GM18520 (cell line): ENCODE measurements around the gene LRP5.
"Not testable (repeated sequence)": the region's sequence is repeated elsewhere in the genome, so short reads cannot be mapped to it uniquely, and the experiment has no call there.

Experiments
- ATAC-seq: cut with Tn5 transposase; IDR thresholded peaks from one replicate; pipeline ENCODE4 v1.9.1; 2021; ENCODE audit not compliant: unreplicated experiment

Gene LRP5

DNA sequence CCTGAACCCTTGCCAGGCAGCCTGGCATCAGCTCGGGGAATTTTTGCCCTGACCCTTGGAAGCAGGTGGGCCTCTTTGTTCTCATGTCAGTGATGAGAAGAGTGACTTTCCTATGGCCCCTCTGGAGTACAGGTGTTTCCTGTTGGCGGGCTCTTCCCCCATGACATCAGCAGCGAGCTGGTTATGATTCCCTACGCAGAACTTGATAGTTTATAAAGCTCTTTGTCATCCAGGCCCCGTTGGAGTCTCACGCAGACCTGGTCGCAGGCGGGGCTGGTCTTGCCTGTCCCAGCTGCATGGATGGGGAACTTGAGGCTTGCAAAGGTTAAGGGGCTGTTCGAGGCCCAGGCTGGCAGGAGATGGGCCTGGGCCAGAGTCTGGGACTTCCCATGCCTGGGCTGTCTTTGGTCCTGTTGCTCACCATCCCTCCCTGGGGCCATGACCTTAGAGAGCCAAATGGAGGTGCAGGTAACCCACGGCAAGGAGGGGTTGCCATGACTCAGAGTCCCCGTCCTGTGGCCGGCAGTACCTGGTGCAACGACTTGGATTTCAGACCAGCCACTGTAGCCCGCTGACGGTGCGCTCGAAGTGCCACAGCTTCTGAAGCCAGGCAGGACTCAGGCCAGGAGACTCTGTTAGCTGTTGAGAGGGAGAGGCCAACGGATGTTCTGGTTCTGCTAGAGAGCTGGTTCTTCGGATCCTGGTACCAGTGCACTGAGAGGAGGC lies 102.3 kb downstream of the LRP5 start:
- ATAC-seq, result no peak

GRCh38 chr11:68416070-68416578 lies 103.7 kb downstream of the LRP5 start:
- no peak for ATAC-seq

GRCh38 chr11:68418648-68419047 lies 106.3 kb downstream of the LRP5 start:
- ATAC-seq, result no peak

GRCh38 chr11:68420171-68420570 lies 107.8 kb downstream of the LRP5 start:
- no peak for ATAC-seq

DNA sequence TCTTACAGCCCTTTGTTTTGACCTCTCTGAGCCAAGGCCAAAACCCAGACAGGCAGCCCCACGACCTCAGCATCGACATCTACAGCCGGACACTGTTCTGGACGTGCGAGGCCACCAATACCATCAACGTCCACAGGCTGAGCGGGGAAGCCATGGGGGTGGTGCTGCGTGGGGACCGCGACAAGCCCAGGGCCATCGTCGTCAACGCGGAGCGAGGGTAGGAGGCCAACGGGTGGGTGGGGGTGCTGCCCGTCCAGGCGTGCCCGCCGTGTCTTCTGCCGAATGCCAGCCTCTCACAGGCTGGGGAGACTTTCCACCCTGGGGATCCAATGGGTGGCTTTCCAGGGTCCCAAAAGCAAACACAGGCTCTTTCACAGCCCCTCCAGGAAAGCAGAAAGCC lies 111.1 kb downstream of the LRP5 start:
- no peak for ATAC-seq

- ATAC-seq, result no peak
These were observed 111.8 kb downstream of the LRP5 start for GRCh38 chr11:68424101-68424632.

- no peak for ATAC-seq
These were observed 112.8 kb downstream of the LRP5 start for GRCh38 chr11:68424981-68425865.

GRCh38 chr11:68425866-68426380 lies 113.5 kb downstream of the LRP5 start:
- ATAC-seq, result no peak

- no peak for ATAC-seq
These were observed 117.3 kb downstream of the LRP5 start for GRCh38 chr11:68429661-68430060.

DNA sequence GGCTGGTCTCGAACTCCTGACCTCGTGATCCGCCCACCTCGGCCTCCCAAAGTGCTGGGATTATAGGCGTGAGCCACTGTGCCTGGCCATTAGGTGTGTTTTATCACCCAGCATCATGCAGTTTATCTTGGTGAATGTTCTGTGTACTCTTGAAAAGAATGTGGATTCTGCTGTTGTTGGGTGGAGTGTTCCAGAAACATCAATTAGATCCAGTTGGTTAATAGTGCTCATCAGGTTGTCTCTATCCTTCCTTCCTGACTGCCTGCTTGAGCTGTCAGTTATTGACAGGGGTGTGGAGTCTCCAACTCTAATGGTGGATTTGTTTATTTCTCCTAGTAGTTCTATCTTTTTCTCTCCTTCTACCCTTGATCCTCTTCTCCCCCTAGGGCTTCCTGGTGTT lies 118.0 kb downstream of the LRP5 start:
- no peak for ATAC-seq

DNA sequence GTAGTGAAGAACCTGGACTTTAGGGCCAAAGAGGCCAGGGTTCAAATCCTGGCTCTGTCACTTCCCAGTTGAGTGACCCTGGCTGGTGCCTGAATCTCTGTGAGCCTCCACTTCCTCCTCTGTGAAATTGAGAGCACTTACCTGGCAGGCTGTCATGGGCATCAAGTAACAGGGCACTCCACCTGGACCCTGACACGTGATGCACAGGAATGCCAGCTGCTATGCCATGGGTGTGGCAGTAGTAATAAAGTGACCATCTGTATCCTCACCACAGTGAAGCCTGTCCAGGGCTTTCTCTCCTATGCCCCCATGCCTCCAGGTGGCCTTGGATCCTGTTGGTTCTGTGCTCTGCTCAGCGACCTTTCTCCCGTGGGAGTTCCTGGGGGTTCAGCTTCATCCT lies 118.4 kb downstream of the LRP5 start:
- ATAC-seq, result no peak

DNA sequence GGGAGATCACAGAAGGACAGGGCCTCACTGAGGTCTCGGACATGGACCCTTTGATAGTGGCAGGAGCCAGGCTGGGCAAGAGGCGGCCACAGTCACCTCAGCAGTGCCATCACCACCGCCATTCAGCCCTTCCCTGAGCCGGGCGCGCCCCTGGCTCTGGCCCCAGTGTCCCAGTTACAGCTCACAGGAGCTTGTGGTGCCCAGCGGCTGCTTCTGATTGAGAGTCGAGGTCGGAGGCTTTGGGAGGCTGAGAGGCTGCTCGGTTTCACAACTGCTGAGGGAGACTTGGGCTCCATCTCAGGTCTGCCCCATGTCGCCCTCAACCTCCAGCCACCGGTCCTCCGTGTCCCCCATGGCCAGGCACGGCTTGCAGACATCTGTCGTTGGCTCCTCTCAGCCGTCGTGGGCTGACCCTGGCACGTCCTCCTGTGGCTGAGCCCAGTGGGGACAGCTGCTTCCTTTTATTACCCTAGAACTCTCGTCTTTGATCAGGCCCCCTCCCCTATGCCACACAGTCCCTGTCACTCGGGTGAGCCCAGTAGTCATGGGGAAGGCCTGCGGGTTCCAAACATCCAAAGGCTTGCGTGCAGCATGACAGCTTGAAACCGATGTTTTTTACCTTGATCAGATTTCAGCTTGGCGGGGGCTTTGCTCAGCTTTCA lies 119.7 kb downstream of the LRP5 start:
- no peak for ATAC-seq

DNA sequence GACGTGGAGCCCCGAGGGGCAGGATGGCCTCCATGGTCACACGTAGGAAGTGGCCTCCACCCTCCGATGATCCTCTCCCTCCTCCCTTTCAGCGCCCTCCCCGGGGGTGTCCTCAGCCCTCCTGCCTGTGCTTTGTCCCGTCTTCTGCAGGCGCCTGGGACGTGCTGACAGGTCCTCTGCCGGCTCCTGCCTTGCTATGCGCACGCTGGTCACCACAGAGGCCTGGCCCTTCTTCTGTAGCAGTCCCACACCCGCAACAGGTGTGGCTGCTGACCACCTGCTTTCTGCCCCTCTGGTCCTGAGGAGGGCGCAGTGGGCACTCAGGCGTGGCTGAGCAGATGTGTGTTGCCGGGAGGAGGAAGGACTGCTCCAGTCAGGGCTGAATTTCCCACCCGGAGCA lies 120.5 kb downstream of the LRP5 start:
- ATAC-seq, result no peak

DNA sequence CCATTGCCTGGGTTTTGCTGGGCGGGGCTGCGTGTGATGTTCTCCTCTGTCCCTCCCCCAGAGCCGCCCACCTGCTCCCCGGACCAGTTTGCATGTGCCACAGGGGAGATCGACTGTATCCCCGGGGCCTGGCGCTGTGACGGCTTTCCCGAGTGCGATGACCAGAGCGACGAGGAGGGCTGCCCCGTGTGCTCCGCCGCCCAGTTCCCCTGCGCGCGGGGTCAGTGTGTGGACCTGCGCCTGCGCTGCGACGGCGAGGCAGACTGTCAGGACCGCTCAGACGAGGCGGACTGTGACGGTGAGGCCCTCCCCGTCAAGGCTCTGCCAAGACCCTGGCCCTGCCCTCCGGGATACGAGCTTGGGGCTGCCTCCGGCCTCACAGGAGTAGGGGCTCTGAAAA lies 121.2 kb downstream of the LRP5 start:
- ATAC-seq, result no peak

DNA sequence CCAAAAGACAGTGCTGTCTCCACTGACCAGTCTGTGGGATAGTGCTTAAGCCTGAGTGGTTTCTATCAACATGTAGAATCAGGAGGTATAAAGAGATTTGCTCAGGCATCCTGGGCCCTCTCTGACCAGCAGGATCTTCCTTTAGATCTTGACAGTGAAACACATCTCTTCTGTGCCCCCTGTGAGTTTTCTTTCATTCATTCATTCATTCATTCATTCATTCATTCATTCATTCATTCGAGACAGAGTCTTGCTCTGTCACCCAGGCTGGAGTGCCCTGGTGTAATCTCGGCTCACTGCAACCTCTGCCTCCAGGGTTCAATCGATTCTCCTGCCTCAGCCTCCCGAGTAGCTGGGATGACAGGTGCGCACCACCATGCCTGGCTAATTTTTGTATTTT lies 121.8 kb downstream of the LRP5 start:
- not testable (repeated sequence) for ATAC-seq

- no peak for ATAC-seq
These were observed 123.9 kb downstream of the LRP5 start for GRCh38 chr11:68436162-68436888.

GRCh38 chr11:68436985-68437926 lies 124.9 kb downstream of the LRP5 start:
- no peak for ATAC-seq

DNA sequence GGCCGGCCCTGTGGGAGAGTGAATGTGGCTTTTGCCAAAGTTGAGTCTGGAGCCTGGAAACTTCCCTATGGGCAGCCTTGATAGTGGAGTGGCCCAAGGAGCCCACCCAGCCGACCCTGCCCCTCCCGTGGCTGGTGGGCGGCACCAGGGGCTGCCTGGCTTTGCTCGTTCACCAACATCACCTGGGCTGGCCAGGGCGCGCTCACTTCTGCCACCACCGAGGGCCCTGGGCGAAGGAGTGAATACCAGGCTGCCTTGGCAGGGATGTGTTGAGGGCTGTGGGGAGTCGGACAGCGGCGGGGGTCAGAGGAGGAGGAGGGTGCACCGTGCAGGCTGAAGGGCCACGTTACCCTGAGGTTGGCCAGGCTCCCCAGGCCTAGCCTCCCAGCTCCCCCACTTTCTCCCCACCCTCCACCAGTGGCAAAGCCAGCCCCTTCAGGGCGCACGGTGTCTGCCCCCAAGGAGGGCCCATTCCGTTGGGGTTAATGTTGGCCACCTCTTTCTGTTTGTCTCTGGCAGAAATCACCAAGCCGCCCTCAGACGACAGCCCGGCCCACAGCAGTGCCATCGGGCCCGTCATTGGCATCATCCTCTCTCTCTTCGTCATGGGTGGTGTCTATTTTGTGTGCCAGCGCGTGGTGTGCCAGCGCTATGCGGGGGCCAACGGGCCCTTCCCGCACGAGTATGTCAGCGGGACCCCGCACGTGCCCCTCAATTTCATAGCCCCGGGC lies 125.7 kb downstream of the LRP5 start:
- no peak for ATAC-seq
